Right lung (tissue), 5 donors: ENCODE results near the gene SIK1. TPM values are rescaled to one million over a fixed set of nuclear protein-coding genes. Genes with fewer than 3 reads are reported as not detected.
A peak's percentile ranks its signal among the peaks of the same experiment; 100 is the strongest.
"Not testable (repeated sequence)": the region's sequence is repeated elsewhere in the genome, so short reads cannot be mapped to it uniquely, and the experiment has no call there.

Experiments
- DNase-seq, 2 donors: peaks; one replicate each; pipeline ENCODE4 v3.0.0-alpha.2; 2013
- polyA plus RNA-seq, 5 donors: library from polyadenylated mRNA; unstranded; fragments of 120-200 nt; gene quantifications; one replicate each; pipeline versions ENCODE4 v1.2.1 to v1.2.3, GENCODE V29; 2013; ENCODE audit warnings: inconsistent platforms in 1 of 5, low replicate concordance in 1 of 5; ENCODE audit not compliant: insufficient read length in 5 of 5, insufficient read depth in 1 of 5

The SIK1 gene
- polyA plus RNA-seq, 5 donors = 6.2 to 30.4 (median 10.7) TPM

GRCh38 chr21:43398000-43398399, 28.9 kb downstream of the SIK1 start:
- not testable (repeated sequence) for DNase-seq

- DNase-seq = not testable (repeated sequence)
These were observed 29.5 kb downstream of the SIK1 start for GRCh38 chr21:43397439-43397808.

- not testable (repeated sequence) for DNase-seq
These were observed 30.0 kb downstream of the SIK1 start for GRCh38 chr21:43396788-43397438.

- not testable (repeated sequence) for DNase-seq
These were observed 43.6 kb downstream of the SIK1 start for GRCh38 chr21:43383351-43383750.

DNA sequence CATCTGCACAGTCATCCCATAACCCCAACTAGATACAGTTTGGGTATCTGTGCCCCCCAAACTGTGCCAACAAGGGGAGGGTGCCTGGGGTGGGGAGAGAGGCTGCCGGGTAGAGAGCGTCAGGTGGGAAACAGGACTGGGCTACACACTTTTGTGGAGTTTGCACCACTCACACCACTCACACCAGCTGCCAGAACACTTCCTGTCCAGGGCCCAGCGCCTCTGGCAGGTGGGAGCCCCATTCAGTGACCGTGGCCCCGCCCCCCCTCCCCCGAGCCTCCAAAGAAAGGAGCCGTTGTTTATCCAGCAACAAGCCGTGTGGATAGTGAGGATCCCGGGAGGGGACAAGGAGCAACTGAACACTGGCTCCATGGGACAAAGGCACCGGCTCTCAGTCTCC, 44.0 kb downstream of the SIK1 start:
- DNase-seq = not testable (repeated sequence)

DNA sequence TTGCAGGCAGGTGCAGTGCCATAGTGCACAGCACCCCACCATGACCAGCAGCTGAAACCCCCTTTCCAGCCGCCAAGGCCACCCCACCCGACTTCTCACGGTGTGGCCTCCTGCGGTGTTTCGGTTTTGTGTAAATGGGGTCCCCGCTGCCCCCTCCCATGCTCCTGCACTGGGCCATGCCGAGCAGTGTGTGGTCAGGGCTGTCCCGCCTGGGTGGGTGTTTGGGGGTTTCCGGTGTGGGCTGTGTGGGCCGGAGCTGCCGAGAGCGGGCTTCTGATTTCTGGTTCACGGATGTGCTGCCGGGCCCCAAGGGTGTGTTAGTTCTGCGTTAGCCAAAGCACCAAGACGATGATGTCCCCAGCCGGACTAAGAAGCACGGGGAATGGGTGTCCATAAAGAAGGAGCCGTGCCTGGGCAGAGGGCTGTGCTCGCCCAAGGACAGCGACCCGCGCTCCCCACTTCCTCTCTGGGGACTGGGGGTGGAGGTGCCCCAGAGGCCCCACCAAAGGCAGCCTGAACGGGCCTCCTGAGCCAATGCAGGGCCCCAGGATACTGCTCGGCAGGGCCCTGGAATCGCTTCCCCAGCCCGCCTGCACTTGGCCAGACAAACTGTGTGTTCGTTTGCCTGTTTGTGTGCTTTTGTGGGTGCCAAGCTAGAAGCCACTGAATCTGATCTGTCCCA, 45.9 kb downstream of the SIK1 start:
- not testable (repeated sequence) for DNase-seq

DNA sequence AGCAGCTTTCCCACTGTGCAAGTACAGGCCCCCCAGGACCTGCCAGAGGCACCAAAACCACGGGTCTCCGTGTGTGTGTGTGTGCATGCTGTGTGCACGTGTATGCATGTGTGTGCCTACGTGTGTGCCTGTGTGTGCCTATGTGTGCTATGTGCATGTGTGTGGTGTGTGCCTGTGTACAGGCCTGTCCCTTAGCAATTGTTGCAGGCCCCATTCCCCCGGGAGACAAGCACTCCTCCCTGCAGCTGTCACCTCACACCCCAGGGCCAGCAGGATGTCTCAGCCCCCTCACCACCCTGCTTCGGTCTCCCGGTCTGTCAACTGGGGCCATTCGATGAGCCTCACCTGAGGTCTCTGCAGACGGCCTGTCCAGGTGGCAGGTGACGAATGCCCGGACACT, 46.6 kb downstream of the SIK1 start:
- not testable (repeated sequence) for DNase-seq

DNA sequence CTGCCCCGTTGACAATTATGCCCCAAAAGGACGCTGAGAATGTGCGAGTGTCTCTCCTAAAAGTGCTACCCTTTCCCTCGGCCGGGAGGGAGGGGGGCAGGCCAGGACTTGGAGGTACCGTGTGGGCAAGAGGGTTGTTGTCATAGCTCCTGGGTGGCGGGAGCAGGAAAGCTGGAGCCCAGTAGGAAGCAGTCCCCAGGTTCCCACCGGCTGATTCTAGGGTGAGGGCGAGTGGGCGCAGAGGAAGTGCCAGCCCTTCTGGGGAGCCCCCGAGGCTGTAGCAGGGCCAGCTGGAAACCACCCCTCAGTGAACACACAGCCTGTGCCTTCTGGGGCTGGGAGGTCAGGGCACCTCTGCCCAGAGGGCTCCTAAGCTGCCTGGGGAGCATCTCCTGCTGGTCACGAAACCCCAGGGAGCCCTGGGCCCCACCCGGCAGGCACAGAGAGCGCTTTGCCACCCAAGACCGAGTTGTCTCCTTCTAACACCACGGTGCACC, 47.3 kb downstream of the SIK1 start:
- DNase-seq = not testable (repeated sequence)

DNA sequence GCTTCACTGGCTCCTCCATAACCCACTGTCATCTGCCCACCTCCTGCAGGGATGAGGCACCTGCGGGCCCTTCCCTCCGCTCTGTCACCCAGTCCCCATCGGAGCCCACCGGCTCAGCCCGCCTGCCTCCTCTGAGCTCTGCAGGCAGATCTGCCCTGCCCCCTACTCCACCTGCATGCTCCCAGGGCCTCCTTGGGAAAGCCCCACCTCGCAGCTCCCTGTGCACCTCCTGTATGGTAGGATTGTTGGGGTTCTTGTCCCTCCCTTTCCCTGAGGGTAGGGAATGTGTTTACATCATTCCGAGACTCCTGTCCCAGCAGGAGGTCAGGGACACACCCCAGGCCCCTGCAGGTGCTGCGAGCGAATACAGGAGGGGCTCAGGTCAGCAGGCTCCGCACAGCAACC, 50.5 kb downstream of the SIK1 start:
- no peak for DNase-seq

DNA sequence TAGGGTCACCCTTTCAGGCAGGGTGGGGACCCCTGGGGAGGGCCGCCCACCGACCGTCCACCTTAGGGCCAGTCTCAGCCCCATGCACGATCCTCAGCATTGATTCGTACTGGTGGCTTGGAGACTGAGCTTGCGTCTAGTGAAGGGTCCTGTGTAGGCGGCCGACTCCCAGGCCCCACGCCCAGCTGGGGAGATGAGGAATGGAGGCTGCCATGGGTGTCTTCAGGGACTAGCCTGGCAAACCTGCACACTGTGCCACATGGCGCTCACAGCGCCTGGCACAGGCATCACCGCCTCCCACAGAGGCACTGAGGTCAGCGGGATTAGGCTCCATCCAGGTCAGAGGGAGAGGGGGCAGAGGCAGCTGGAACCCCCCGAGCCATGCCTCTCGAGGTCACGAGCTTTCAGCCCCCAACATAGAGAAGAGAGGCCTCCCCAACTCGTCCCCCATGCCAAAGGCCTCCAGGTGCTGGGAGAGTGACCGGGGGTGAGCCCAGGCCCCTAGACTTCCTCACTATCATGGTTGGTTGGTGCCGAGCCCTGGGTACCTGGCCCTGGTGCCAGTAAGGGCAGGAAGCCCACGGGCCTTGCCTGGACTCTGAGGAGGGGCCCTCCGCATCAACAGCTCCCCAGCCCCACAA, 51.0 kb downstream of the SIK1 start:
- no peak for DNase-seq

DNA sequence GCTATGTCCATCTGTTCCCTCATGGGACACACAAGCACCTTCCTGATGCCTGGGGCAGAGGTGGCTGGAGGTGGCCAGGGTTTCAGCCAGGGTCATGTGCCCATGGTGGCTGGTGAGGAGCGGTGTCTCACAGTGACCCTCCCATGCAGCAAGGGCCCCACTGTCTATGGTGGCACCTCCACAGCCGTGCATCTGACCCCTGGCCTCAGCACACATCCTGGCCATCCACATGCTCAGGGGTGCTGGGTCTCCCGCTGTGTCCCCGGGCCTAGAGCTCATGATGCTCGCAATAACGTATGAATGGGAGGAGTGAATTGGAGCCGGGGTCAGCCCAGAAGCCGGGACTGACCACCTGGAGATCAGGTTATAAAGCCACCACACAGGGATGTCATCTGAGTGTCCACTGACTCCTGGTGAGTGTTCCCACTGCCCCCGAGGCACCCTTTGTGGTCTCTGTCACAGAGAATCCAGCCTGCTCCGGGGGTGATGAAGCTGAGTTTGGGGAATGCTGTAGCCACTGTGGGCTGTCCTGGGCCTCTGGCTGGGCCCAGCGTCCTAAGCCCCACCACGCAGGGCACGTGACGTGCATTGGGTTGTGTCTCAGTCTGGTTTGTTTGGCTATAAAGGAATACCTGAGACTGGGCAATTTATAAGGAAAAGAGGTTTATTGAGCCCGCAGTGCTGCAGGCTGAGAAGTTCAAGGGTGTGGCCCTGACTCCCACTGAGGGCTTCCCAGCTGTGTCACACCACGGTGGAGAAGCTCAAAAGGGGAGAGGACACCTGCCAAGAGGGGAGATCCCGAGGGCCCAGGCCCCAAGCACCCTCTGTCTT, 51.7 kb downstream of the SIK1 start:
- no peak for DNase-seq

DNA sequence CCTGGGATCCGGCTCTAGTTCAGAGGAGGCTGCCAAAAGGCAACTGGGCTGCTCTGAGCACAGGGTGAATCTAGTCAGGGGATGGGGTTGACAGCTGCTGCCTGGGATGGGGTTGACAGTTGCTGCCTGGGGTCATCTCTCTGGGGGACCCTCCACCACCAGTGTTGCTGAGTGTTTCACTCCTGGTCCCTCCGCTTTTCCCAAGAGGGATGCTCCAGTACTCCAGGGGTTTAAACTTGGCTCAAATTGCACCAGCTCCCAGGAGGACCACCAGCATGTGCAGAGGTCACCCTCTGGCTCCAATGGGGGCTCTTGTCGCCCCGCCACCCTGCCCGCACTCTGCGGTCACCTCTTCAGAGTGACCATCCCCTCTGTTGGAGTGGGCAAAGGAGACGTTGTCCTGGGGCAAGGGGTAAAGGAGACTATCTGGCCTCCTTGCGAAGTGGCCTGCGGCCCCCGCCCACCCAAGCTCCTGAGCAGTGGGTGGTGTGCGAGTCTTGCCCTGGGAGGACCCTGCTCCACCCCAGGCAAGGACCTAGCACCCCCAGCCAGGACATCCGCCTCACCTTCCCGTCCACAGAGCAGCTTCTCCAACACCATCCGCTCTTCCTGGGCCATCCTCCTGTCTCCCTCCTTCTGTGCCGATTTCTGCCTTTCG, 52.6 kb downstream of the SIK1 start:
- DNase-seq = no peak

- DNase-seq = peak; percentile 48 to 59
These were observed 53.3 kb downstream of the SIK1 start for GRCh38 chr21:43373362-43374227.

GRCh38 chr21:43372663-43373361, 54.1 kb downstream of the SIK1 start:
- no peak for DNase-seq

DNA sequence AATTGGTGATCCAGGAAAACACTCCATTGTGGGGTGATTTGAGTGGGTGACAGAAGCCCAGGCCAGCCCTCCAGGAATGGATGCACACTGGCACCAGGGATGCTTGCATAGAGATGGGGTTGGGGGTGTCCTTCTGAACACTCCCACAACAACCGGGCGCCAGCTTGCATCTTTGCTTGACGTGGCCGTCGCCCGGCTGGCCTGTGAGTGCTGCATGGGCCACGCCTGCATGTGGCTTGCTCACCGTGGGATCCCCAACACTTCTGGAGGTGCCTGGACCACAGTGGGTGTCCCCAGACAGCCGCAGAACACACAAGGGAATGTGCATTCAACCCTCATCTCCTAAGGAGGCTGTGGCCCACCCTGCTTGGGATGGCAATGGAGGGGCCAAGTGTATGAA, 55.1 kb downstream of the SIK1 start:
- no peak for DNase-seq

DNA sequence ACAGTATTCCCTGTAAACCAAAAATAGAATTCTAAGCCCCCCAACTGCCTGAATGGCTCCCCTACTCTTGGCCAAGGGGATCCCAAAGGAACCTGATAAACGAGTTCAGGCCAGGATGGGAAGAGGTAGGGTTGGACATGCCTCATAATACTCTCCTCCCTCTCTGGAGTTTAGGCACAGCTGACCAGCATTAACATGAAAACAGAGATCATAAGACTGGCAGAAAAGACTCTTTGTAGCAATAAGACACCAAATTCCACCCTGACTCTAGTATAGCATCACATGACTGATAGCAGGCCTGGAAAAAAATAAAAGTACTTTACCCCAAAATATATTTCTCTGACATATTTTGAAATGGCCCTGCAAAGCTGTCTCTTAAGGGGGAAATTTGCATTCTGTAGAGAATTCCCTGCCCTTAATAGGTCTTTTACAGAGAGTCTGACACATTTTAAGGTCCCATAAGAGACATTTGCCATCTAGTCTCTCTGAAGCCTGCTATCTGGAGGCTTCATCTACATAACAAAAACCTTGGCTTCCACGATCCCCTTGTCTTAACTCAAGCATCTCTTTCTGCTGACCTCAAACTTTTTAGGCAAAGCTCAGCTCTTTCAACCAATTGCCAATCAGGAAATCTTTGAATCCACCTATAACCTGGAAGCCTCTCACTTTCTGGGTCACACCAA, 55.9 kb downstream of the SIK1 start:
- no peak for DNase-seq

GRCh38 chr21:43370091-43370658, 56.8 kb downstream of the SIK1 start:
- no peak for DNase-seq

DNA sequence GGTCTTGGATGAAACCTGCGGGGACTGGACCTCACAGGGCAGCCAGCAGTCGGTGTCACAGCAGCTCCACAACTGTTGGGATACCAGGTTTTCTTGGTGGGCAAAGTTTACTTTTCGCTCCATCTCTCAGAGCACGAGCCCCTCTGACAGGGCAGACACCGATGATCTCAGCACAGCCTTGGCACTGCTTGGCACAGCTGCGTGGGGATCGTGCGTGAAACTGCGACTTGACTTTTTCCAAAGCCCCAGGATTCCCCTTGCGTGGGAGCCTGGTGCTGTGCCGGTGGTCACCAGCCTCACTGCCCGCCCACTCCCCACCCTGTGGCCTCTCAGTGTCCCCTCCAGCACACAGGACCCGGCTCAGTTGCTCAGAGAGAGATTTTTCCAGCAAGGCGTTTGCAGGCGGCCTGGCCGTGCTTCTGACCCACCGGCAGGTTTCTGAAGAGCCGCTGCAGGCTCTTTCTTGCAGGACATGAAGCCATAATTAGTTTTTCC, 57.3 kb downstream of the SIK1 start:
- no peak for DNase-seq

GRCh38 chr21:43369124-43369523, 57.8 kb downstream of the SIK1 start:
- no peak for DNase-seq
